OCI-LY7 (cell line): Measurements from ENCODE around the gene RGS17. TPM values are rescaled to one million over a fixed set of nuclear protein-coding genes. Genes with fewer than 3 reads are reported as not detected.

Experiments used
- BruUV-seq: library from RNA; stranded (reverse); fragments of 400-500 nt; replicated peaks from 2 replicates; lab custom pipeline; 2021; lab: Mats Ljungman, UMichigan
- CTCF ChIA-PET: fragments of 300-600 bp; sonication (Branson Sonifier 250); formaldehyde crosslinking; loops from one replicate; lab custom pipeline; 2022; ENCODE audit warnings: antibody characterized with exemption; ENCODE audit not compliant: unreplicated experiment; lab: Charles Lee
- POLR2A ChIA-PET: fragments of 300-600 bp; sonication (Branson Sonifier 250); formaldehyde crosslinking; loops from one replicate; lab custom pipeline; 2022; ENCODE audit warnings: antibody characterized with exemption; lab: Charles Lee
- DNase-seq: peaks from one replicate; pipeline ENCODE4 v3.0.0-alpha.2; 2015; ENCODE audit warnings: low spot score
- H2AFZ ChIP-seq: fragments of 200-600 bp; sonication (generic), shearing (Covaris generic); 2 replicates; pipeline ENCODE4 v1.6.1; 2014; ENCODE audit warnings: mild to moderate bottlenecking, antibody characterized with exemption, low read length, moderate library complexity
- H3K27ac ChIP-seq: fragments of 200-600 bp; sonication (generic); 2 replicates; pipeline ENCODE4 v1.5.1; 2014; ENCODE audit warnings: mixed run types, low read depth, mild to moderate bottlenecking, moderate library complexity, low read length, inconsistent platforms; ENCODE audit not compliant: poor library complexity, severe bottlenecking
- H3K36me3 ChIP-seq: fragments of 200-600 bp; sonication (generic); 2 replicates; pipeline ENCODE4 v1.6.1; 2014; ENCODE audit warnings: mild to moderate bottlenecking, antibody characterized with exemption, low read length, moderate library complexity, mixed read lengths; ENCODE audit not compliant: insufficient read depth
- H3K4me1 ChIP-seq: fragments of 200-600 bp; sonication (generic); 2 replicates; pipeline ENCODE4 v1.5.1; 2014; ENCODE audit warnings: mild to moderate bottlenecking, low read length; ENCODE audit not compliant: insufficient read depth, poor library complexity, severe bottlenecking
- H3K4me2 ChIP-seq: fragments of 200-600 bp; sonication (generic); 2 replicates; pipeline ENCODE4 v1.6.1; 2014; ENCODE audit warnings: mild to moderate bottlenecking, low read length
- H3K4me3 ChIP-seq: fragments of 200-600 bp; sonication (generic); 2 replicates; pipeline ENCODE4 v1.5.1; 2014; ENCODE audit warnings: mild to moderate bottlenecking, low read depth, low read length; ENCODE audit not compliant: poor library complexity, severe bottlenecking
- H3K79me2 ChIP-seq: fragments of 200-600 bp; sonication (generic); 2 replicates; pipeline ENCODE4 v1.6.1; 2016; ENCODE audit warnings: low read depth, mild to moderate bottlenecking, low read length, moderate library complexity, mixed read lengths; ENCODE audit not compliant: insufficient read depth
- H3K9me2 ChIP-seq: fragments of 200-600 bp; sonication (generic); 2 replicates; pipeline ENCODE4 v1.6.1; 2016; ENCODE audit warnings: mild to moderate bottlenecking, low read length, mixed read lengths; ENCODE audit not compliant: insufficient read depth
- H3K9me3 ChIP-seq: fragments of 200-600 bp; sonication (generic); 2 replicates; pipeline ENCODE4 v1.6.1; 2014; ENCODE audit warnings: mild to moderate bottlenecking, mixed run types, low read length, mixed read lengths
- H4K20me1 ChIP-seq: fragments of 200-600 bp; sonication (generic); 2 replicates; pipeline ENCODE4 v1.6.1; 2014; ENCODE audit warnings: mild to moderate bottlenecking, antibody characterized with exemption, low read length, moderate library complexity, mixed read lengths; ENCODE audit not compliant: insufficient read depth
- CTCF ChIP-seq: fragments of 200-600 bp; sonication (generic); conservative IDR thresholded peaks from 2 replicates; pipeline ENCODE4 v1.5.1; 2014; ENCODE audit warnings: mild to moderate bottlenecking, antibody characterized with exemption, low read length, moderate library complexity, mixed read lengths
- EZH2phosphoT487 ChIP-seq: fragments of 200-600 bp; sonication (generic); IDR thresholded peaks from 2 replicates; pipeline ENCODE4 v1.6.1; 2018; ENCODE audit warnings: low read depth, borderline replicate concordance, mild to moderate bottlenecking, mixed run types, antibody characterized with exemption, low read length, moderate library complexity, mixed read lengths
- intact Hi-C: fragments of 100-400 bp; cut with micrococcal nuclease; formaldehyde crosslinking; loops from one replicate; pipeline ENCODE4 v1.10.0; 2022; ENCODE audit not compliant: unreplicated experiment
- total RNA-seq, 2 experiments: library from RNA; depleted of rRNA in 1 of 2; stranded (reverse); fragments of >200 nt in 1 of 2; shearing (Covaris generic) in 1 of 2; gene quantifications; 2 replicates each; pipeline ENCODE4 v1.2.3, GENCODE V29; 2014 to 2022

RGS17 gene
- total RNA-seq, 2 experiments from 2014 or later = not detected

- intact Hi-C loops = no loop called here
- no peaks in the 10 kb centered on the region for H3K36me3 ChIP-seq
- ChIA-PET CTCF (no interaction called here), POLR2A (no interaction called here)
- H3K4me1 ChIP-seq = no peaks in the 10 kb centered on the region
- H4K20me1 ChIP-seq = no peaks in the 10 kb centered on the region
- no TSS peak for BruUV-seq
- H3K4me3 ChIP-seq = no peak overlapping the region
- H3K4me2 ChIP-seq = no peak overlapping the region
- no peak for TF ChIP-seq CTCF
- no peak for TF ChIP-seq EZH2phosphoT487
- H3K9me2 ChIP-seq = no peaks in the 10 kb centered on the region
- no peak overlapping the region for H2AFZ ChIP-seq
- no peak overlapping the region for H3K27ac ChIP-seq
- no peaks in the 10 kb centered on the region for H3K9me3 ChIP-seq
- no peaks in the 10 kb centered on the region for H3K79me2 ChIP-seq
- no peak for DNase-seq
Measured at GRCh38 chr6:153018355-153018754, 112.7 kb downstream of the RGS17 start.

DNA sequence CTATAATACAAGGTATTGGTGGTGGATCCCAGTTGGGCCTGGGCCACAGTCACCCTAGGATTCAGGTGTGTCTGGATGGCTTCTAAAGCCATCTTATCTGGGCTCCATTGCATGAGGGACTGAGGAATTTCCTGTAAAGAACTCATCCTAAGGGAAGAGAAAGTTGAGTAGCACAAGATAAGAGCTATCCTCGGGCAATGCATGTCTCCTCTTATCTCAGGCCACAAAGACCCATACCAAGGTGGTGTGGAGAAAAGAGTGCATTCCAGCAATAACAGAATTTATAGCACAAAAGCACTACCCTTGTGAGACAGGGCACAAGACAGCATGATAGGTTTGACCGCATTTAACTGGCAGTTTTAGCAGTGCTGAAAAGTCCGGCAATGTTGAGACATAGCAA, 114.2 kb downstream of the RGS17 start:
- H3K9me2 ChIP-seq = no peaks in the 10 kb centered on the region
- no peaks in the 10 kb centered on the region for H4K20me1 ChIP-seq
- intact Hi-C loops = no loop called here
- H3K36me3 ChIP-seq = no peaks in the 10 kb centered on the region
- H2AFZ ChIP-seq = no peak overlapping the region
- no peak for DNase-seq
- no peak overlapping the region for H3K27ac ChIP-seq
- H3K79me2 ChIP-seq = no peaks in the 10 kb centered on the region
- CTCF ChIA-PET = no interaction called here
- no peak for TF ChIP-seq CTCF
- no peak overlapping the region for H3K4me2 ChIP-seq
- H3K4me1 ChIP-seq = no peaks in the 10 kb centered on the region
- POLR2A ChIA-PET = no interaction called here
- no peaks in the 10 kb centered on the region for H3K9me3 ChIP-seq
- no peak overlapping the region for H3K4me3 ChIP-seq
- no TSS peak for BruUV-seq

- no peaks in the 10 kb centered on the region; the same call in 1 of the 2 replicates for H3K9me3 ChIP-seq
- no peaks in the 10 kb centered on the region for H3K79me2 ChIP-seq
- H3K4me1 ChIP-seq = no peaks in the 10 kb centered on the region
- no peak overlapping the region for H3K27ac ChIP-seq
- CTCF ChIA-PET = no interaction called here
- POLR2A ChIA-PET = interaction anchor here (0.7 kb wide), 1 partner anchor 884 kb away, joined by 4 read pairs; no protein-coding TSS in a partner anchor
- no peaks in the 10 kb centered on the region for H3K9me2 ChIP-seq
- no peaks in the 10 kb centered on the region for H3K36me3 ChIP-seq
- H3K4me2 ChIP-seq = no peak overlapping the region
- H2AFZ ChIP-seq = no peak overlapping the region
- TF ChIP-seq EZH2phosphoT487 (no peak), CTCF (no peak)
- H4K20me1 ChIP-seq = no peaks in the 10 kb centered on the region
- intact Hi-C loops = no loop called here
- no peak overlapping the region for H3K4me3 ChIP-seq
- no TSS peak for BruUV-seq
- no peak for DNase-seq
Measured at GRCh38 chr6:153015094-153015640, 115.9 kb downstream of the RGS17 start.
